GM13976 (cell line): ENCODE results near the gene ROR2.
"Not testable (repeated sequence)": the region's sequence is repeated elsewhere in the genome, so short reads cannot be mapped to it uniquely, and the experiment has no call there.

Experiments used
- DNase-seq: peaks from one replicate; pipeline ENCODE4 v3.0.0; 2012; ENCODE audit warnings: low spot score
- in situ Hi-C: fragments of 300-500 bp; cut with MboI; formaldehyde crosslinking; loops from one replicate; pipeline ENCODE4 v1.12.0; 2022; ENCODE audit warnings: low sequenced_read_pairs, mixed read lengths, inconsistent platforms; ENCODE audit not compliant: unreplicated experiment
- TF ChIP-seq, protein P1 (sequence below): IDR thresholded peaks from 2 replicates; pipeline ENCODE4 v1.5.1; 2012; ENCODE audit warnings: borderline replicate concordance, mild to moderate bottlenecking; ENCODE audit not compliant: insufficient read depth; ENCODE audit errors: extremely low read depth, missing control alignments, control extremely low read depth

ROR2 gene

GRCh38 chr9:91985692-91986091, 35.7 kb upstream of the ROR2 start:
- in situ Hi-C loops = no loop called here
- DNase-seq = no peak
- TF ChIP-seq, protein P1, sequence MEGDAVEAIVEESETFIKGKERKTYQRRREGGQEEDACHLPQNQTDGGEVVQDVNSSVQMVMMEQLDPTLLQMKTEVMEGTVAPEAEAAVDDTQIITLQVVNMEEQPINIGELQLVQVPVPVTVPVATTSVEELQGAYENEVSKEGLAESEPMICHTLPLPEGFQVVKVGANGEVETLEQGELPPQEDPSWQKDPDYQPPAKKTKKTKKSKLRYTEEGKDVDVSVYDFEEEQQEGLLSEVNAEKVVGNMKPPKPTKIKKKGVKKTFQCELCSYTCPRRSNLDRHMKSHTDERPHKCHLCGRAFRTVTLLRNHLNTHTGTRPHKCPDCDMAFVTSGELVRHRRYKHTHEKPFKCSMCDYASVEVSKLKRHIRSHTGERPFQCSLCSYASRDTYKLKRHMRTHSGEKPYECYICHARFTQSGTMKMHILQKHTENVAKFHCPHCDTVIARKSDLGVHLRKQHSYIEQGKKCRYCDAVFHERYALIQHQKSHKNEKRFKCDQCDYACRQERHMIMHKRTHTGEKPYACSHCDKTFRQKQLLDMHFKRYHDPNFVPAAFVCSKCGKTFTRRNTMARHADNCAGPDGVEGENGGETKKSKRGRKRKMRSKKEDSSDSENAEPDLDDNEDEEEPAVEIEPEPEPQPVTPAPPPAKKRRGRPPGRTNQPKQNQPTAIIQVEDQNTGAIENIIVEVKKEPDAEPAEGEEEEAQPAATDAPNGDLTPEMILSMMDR = no peak

DNA sequence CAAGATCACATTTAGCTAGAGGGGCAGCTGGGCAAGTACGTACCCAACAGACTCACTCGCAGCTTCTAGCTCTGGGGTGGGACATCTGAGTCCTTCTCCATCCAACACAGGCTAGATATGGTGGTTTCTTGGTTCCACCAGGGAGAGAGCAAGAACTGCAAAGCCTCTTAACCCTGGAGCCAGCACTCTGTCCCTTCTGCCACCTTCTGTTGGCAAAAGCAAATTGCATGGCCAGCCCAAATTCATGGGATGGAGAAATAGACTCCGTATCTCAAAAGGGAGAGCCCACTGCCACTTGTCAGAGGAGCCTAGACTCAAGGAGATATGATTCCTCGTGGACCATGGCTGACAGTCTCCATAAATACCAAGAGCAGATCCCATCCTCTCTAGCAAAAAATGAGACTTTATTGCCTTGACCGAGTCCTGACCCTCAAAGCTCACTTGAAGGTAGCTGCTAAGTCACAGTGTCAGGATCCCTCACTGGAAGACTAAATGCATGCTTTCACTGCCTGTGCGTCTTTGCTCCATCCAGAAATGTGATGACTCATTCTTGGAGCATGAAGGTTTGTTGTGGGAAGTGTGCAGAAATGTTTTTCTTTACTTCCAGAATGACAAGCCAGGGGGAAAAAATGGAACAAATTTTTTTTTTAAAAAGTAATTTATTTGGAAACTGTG, 28.8 kb upstream of the ROR2 start:
- TF ChIP-seq, protein P1 = no peak
- no peak for DNase-seq
- in situ Hi-C loops = no loop called here

DNA sequence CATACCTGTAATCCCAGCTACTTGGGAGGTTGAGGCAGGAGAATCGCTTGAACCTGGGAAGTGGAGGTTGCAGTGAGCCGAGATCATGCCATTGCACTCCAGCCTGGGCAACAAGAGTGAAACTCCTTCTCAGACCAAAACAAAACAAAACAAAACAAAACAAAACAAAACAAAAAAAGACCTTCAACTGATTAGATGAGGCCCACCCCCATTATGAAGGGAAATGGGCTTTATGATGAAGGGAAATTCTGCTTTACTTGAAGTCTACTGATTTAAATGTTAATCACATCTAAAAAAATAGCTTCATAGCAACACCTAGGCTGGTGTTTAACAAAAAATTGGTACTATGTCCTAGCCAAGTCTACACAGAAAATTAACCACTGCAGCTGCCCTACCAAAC, 25.2 kb upstream of the ROR2 start:
- DNase-seq, in situ Hi-C loops: not testable (repeated sequence)

- in situ Hi-C loops = no loop called here
- TF ChIP-seq, protein P1 = no peak
- DNase-seq = no peak
Measured at GRCh38 chr9:91972711-91973110, 22.7 kb upstream of the ROR2 start.

GRCh38 chr9:91972076-91972626, 22.1 kb upstream of the ROR2 start:
- no peak for DNase-seq
- in situ Hi-C loops = no loop called here
- TF ChIP-seq, protein P1 = no peak

DNA sequence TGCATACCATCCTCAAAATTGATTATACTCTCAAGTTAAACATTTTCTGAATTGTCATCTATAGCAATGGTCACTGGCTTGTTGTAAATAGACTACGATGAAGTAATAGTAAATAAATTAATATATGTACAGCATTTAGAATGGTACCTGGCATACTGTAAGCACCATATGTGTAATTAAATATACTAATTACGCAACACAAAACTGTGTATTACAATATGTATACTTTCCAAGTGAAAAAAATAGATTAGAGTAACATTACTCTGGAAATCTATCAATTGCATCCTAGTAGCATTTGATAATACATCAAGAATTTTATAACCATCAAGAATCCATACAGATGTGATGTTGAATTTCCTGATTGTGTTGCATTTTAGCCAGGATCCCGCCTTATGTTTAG, 17.2 kb upstream of the ROR2 start:
- TF ChIP-seq, protein P1 = no peak
- in situ Hi-C loops = no loop called here
- DNase-seq = no peak

- in situ Hi-C loops = no loop called here
- TF ChIP-seq, protein P1 = no peak
- no peak for DNase-seq
Measured at GRCh38 chr9:91966503-91966902, 16.5 kb upstream of the ROR2 start.
